Cardiac muscle cell (in vitro differentiated cells and primary cell): ENCODE results near the gene TBX6. TPM values are rescaled to one million over a fixed set of nuclear protein-coding genes. Genes with fewer than 3 reads are reported as not detected.

Source experiments
- DNase-seq, 2 donors: peaks; one replicate each; pipeline versions ENCODE4 v3.0.0 to v3.0.0-alpha.2; 2010 to 2017; ENCODE audit warnings: low read depth in 1 of 2, low spot score in 1 of 2
- H3K27ac ChIP-seq: fragments of 200-600 bp; sonication (generic); 2 replicates; pipeline ENCODE4 v1.5.1; 2016
- H3K27me3 ChIP-seq: fragments of 200-600 bp; sonication (generic); 2 replicates; pipeline ENCODE4 v1.6.0; 2016; ENCODE audit warnings: control low read depth
- H3K36me3 ChIP-seq: fragments of 200-600 bp; sonication (generic); 2 replicates; pipeline ENCODE4 v1.5.1; 2016; ENCODE audit warnings: control low read depth
- H3K4me1 ChIP-seq: fragments of 200-600 bp; sonication (generic); 2 replicates; pipeline ENCODE4 v1.8.1; 2017; ENCODE audit warnings: low read depth, mild to moderate bottlenecking, mixed run types
- H3K4me3 ChIP-seq: fragments of 200-600 bp; sonication (generic); 2 replicates; pipeline ENCODE4 v1.5.1; 2016; ENCODE audit warnings: mild to moderate bottlenecking
- H3K9me3 ChIP-seq: fragments of 200-600 bp; sonication (generic); 2 replicates; pipeline ENCODE4 v1.5.1; 2017; ENCODE audit warnings: low read depth, mild to moderate bottlenecking, control low read depth
- polyA plus RNA-seq: library from polyadenylated mRNA; unstranded; fragments of >200 nt; fragmentation: Nextera tagmentation; extraction: Ambion mirVana; gene quantifications from 2 replicates; pipeline ENCODE4 v1.2.1, GENCODE V29; 2016
- total RNA-seq: library from RNA; depleted of rRNA; stranded (reverse); fragments of >200 nt; gene quantifications from 2 replicates; pipeline ENCODE4 v1.2.3, GENCODE V29; 2016
- TF ChIP-seq, protein P1 (sequence below): IDR thresholded peaks from 2 replicates; pipeline ENCODE4 v1.5.1; 2012; ENCODE audit warnings: low read depth, mild to moderate bottlenecking, low read length

The TBX6 gene
- total and polyA plus RNA-seq, 2 experiments from 2014 or later = 2.2 to 5.0 TPM

DNA sequence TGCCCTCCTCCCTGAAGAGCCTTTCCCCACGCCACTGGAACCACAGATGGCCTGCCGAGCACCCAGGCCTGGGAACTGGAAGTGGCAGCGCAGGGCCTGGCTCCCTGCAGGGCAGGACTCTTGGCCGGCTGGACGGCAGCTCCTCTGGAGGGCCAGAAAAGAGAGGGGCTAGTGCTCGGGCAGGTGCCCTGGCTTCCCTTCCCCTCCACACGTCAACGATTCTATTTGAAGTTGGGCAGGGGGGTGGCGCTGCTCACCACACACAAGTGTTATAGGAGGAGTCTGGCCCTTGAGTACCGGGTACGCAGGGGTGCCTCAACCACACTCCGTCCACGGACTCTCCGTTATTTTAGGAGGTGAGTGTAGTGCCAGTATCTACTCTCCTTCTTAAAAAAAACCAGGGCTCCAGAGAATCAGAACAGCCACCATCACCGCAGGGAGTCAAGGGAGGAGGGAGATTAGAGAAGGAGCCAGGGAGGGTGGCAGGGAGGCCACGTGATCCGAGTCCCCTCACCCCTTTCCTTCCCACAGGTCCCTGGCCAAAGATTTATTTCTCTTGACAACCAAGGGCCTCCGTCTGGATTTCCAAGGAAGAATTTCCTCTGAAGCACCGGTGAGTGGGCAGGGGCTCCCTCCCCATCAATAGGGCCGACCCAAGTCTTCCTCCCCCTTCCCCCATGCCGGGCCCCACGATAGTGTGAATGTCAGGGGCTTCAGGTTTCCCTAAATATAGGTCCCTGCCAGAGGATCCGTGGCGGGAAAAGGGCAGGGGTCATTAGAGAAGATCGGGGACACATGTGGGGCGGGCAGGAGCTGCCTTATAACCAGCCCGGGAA lies 27.6 kb downstream of the TBX6 start:
- DNase-seq = peak in 1 of 2 donors; percentile 87
- Histone ChIP-seq H3K36me3 (peaks cover 23% of the 10 kb centered on the region), H3K4me1 (peaks cover 44% of the 10 kb centered on the region), H3K9me3 (no peaks in the 10 kb centered on the region), H3K27me3 (no peaks in the 10 kb centered on the region), H3K4me3 (peak overlapping the region; percentile 85), H3K27ac (peak overlapping the region; percentile 92)
- TF ChIP-seq, protein P1, sequence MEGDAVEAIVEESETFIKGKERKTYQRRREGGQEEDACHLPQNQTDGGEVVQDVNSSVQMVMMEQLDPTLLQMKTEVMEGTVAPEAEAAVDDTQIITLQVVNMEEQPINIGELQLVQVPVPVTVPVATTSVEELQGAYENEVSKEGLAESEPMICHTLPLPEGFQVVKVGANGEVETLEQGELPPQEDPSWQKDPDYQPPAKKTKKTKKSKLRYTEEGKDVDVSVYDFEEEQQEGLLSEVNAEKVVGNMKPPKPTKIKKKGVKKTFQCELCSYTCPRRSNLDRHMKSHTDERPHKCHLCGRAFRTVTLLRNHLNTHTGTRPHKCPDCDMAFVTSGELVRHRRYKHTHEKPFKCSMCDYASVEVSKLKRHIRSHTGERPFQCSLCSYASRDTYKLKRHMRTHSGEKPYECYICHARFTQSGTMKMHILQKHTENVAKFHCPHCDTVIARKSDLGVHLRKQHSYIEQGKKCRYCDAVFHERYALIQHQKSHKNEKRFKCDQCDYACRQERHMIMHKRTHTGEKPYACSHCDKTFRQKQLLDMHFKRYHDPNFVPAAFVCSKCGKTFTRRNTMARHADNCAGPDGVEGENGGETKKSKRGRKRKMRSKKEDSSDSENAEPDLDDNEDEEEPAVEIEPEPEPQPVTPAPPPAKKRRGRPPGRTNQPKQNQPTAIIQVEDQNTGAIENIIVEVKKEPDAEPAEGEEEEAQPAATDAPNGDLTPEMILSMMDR = peak; percentile 19

DNA sequence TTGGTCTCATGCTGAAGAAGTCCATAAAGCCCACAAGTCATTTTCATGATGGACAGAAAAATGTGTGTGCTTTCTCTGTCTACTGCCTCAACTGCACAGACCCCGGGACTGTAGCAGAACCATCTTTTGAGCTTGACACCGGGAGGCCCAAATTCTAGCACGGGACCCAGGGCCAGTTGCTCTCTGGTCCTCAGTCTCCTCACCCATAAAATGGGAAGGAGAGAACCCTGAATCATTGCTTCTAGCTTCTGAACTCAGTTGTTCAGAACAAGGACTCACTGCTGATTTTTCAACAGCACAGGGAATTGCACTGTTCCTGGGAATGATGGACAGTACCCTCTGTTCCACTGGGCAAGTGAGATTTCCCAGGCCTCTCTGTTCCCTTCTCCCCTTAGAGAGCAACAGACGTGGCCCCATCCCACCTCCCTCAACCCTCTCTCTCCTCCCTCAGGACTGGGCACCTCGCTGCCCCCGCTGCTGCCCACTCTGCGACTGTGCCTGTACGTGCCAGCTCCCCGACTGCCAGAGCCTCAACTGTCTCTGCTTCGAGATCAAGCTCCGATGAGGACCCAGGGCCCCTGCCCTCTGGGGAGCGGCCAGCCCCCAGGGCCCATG lies 28.3 kb downstream of the TBX6 start:
- Histone ChIP-seq H3K27ac (peak overlapping the region; percentile 92), H3K4me3 (peak overlapping the region; percentile 85), H3K27me3 (no peaks in the 10 kb centered on the region), H3K36me3 (peaks cover 16% of the 10 kb centered on the region), H3K4me1 (peaks cover 41% of the 10 kb centered on the region), H3K9me3 (no peaks in the 10 kb centered on the region)
- DNase-seq = no peak
- TF ChIP-seq, protein P1 = no peak

DNA sequence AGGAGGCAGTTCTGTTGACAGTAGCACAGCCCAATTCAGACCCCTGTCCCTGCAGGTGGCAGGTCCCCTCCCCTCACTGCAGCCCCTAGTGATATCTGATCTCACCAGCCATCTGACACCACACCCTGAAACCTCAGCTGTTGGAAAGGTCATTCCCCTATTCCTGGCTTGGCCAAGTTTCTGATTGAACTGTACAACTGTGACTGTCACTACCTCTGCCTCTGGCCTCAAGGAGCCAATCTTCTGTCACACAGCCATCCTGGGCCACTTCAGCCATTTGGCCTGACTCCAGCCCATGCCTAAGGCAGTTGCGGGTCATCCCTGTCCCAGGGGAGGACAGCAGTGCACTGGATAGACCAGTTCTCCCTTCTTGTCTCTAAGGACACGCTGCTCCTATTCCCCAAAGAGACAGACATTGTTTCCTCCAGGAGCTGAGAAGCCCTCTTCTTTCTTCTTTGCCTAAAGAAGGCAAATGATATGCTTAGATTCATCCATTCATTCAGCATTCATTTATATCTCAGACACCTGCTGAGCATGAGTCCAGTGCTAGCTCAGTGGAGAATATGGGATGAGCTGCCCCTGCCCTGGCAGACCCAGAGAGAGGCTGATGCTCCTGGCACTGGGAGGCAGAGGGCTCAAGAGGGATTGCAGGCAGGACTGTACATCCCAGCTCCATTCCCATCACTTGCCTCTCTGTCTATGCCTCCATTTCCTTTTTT lies 30.7 kb downstream of the TBX6 start:
- H3K36me3 ChIP-seq = no peaks in the 10 kb centered on the region
- TF ChIP-seq, protein P1 = no peak
- peak in 1 of 2 donors; percentile 37 for DNase-seq
- H3K9me3 ChIP-seq = no peaks in the 10 kb centered on the region
- no peak overlapping the region for H3K4me3 ChIP-seq
- peaks cover 28% of the 10 kb centered on the region for H3K4me1 ChIP-seq
- H3K27ac ChIP-seq = peak overlapping the region; percentile 81
- no peaks in the 10 kb centered on the region for H3K27me3 ChIP-seq

DNA sequence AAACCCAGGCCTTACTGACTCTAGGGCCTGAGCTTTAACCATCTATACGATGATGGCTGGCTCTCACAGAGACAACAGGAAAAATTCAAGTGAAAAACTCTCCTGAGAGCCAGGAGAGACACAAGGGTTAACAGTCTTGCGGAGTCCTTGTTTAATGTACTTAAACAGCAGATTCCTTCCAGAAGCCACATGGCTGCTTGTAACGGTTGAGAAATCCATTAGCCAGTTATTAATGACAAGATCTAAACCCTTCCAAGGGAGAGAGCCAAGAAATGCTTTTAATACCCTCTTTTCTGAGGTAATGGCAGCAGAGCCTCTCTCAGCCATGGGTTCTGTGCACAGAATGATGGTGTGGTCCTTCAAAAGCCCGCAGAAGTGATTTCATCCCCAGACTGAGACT lies 31.4 kb downstream of the TBX6 start:
- TF ChIP-seq, protein P1 = no peak
- H3K4me1 ChIP-seq = peaks cover 28% of the 10 kb centered on the region

DNA sequence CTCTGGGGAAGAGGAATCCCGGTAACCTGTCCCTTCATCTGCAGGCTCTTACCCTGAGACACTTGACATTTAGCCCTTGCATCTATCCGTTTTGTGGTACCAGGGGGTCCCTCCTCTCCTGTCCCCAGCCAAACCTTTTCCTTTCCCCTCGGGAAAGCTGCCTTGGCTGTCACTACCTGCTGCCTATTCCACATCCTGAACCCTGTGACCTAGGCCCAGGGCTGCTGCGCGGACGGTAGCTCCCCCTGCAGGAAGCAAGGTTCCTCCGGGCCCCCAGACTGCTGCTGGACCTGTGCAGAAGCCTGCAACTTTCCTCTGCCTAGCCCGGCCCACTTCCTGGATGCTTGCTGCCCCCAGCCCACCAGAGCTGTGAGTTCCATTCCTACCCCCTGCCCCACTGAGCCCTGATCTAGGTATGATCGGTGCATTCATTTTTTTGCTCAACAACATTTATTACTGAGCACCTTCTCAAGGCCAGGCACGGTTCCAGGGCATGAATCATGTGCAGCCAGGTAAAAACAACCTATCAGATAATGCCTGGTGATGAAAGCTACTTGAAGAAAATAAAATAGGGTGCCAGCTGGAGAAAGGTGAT lies 36.7 kb downstream of the TBX6 start:
- Histone ChIP-seq H3K9me3 (no peaks in the 10 kb centered on the region), H3K4me1 (peaks cover 4% of the 10 kb centered on the region), H3K27ac (no peak overlapping the region), H3K27me3 (no peaks in the 10 kb centered on the region), H3K36me3 (no peaks in the 10 kb centered on the region), H3K4me3 (no peak overlapping the region)
- peak in 1 of 2 donors; percentile 60 for DNase-seq
- TF ChIP-seq, protein P1 = peak; percentile 63

More for the DNA sequence above, 31.4 kb downstream of the TBX6 start:
- Histone ChIP-seq H3K27me3 (no peaks in the 10 kb centered on the region), H3K36me3 (no peaks in the 10 kb centered on the region), H3K27ac (peak overlapping the region; percentile 81), H3K9me3 (no peaks in the 10 kb centered on the region), H3K4me3 (no peak overlapping the region)
- no peak for DNase-seq
